ENCODE measurements around the gene TMPRSS9. TPM values are rescaled to one million over a fixed set of nuclear protein-coding genes. Genes with fewer than 3 reads are reported as not detected.
A peak's percentile ranks its signal among the peaks of the same experiment; 100 is the strongest.

Gene TMPRSS9
- total and polyA plus RNA-seq, 2 of the 13 experiments (the other 11 are each of a cell fraction or from before 2014, with no cell fraction given): 2.5 to 5.2 TPM

- TF ChIP-seq SNAPC4 (CRISPR knock-in tag; IDR thresholded peaks at IDR 0.05) (peak; percentile 93), SMAD1 (CRISPR knock-in tag; IDR thresholded peaks at IDR 0.05; ENCODE audit: borderline replicate concordance, low read depth) (0 out of 2 replicates have a peak, but pooled peaks have one; percentile 40), MTF1 (CRISPR knock-in tag; IDR thresholded peaks at IDR 0.05) (0 out of 2 replicates have a peak, but pooled peaks have one; percentile 46), ZNF770 (CRISPR knock-in tag; IDR thresholded peaks at IDR 0.05) (peak; percentile 76; the same call in 1 of the 2 replicates), AKNA (CRISPR knock-in tag; IDR thresholded peaks at IDR 0.05; ENCODE audit: borderline replicate concordance) (no peak), TCF12 (IDR thresholded peaks at IDR 0.05) (no peak), TCF12 (CRISPR knock-in tag; IDR thresholded peaks at IDR 0.05) (peak; percentile 93), ERF (CRISPR knock-in tag; IDR thresholded peaks at IDR 0.05) (peak; percentile 56; the same call in 1 of the 2 replicates), ZBTB10 (CRISPR knock-in tag; IDR thresholded peaks at IDR 0.05; ENCODE audit: borderline replicate concordance) (peak; percentile 85; the same call in 1 of the 2 replicates), IRF9 (CRISPR knock-in tag; IDR thresholded peaks at IDR 0.05; ENCODE audit: borderline replicate concordance) (no peak)
These were observed 102.8 kb downstream of the TMPRSS9 start (continued) for GRCh38 chr19:2462635-2463421.
